A673 (cell line): ENCODE data around the gene LPO.

ENCODE experiments used
- EZH2 ChIP-seq: fragments of 200-600 bp; sonication (generic); IDR thresholded peaks from 2 replicates; pipeline ENCODE4 v1.6.1; 2017; ENCODE audit warnings: borderline replicate concordance, low read depth, mild to moderate bottlenecking, mixed read lengths, antibody characterized with exemption, low read length; ENCODE audit not compliant: poor library complexity, severe bottlenecking
- TF ChIP-seq, protein P1 (sequence below): fragments of 300-800, 200-600 bp; sonication (generic); conservative IDR thresholded peaks from 2 replicates; pipeline ENCODE4 v1.5.1; 2017; ENCODE audit warnings: low read depth, mild to moderate bottlenecking, antibody characterized with exemption, low read length, moderate library complexity, mixed read lengths

DNA sequence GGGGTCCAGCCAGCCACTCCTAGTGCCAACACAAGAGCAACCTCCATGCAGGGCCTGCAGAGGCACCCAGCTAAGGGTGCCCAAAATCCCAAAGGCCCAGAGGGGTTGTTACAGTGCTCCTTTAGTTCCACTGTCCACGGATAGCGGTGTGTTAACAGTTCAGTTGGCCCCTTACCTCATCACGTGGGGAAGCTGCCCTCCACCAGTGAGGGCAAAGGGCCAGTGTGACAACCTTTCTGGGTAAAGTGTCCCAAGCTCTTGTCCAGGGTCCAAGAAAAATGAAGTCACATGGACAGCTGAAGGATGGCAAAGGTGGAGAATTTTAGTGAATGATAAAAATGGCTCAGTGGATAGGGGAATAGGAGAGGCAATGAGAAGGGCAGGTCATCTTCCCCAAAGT, 10.7 kb upstream of the LPO start:
- TF ChIP-seq, protein P1, sequence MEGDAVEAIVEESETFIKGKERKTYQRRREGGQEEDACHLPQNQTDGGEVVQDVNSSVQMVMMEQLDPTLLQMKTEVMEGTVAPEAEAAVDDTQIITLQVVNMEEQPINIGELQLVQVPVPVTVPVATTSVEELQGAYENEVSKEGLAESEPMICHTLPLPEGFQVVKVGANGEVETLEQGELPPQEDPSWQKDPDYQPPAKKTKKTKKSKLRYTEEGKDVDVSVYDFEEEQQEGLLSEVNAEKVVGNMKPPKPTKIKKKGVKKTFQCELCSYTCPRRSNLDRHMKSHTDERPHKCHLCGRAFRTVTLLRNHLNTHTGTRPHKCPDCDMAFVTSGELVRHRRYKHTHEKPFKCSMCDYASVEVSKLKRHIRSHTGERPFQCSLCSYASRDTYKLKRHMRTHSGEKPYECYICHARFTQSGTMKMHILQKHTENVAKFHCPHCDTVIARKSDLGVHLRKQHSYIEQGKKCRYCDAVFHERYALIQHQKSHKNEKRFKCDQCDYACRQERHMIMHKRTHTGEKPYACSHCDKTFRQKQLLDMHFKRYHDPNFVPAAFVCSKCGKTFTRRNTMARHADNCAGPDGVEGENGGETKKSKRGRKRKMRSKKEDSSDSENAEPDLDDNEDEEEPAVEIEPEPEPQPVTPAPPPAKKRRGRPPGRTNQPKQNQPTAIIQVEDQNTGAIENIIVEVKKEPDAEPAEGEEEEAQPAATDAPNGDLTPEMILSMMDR: no peak
- TF ChIP-seq EZH2: no peak
